Measurements from ENCODE around the gene CAPZA1.

The CAPZA1 gene

DNA sequence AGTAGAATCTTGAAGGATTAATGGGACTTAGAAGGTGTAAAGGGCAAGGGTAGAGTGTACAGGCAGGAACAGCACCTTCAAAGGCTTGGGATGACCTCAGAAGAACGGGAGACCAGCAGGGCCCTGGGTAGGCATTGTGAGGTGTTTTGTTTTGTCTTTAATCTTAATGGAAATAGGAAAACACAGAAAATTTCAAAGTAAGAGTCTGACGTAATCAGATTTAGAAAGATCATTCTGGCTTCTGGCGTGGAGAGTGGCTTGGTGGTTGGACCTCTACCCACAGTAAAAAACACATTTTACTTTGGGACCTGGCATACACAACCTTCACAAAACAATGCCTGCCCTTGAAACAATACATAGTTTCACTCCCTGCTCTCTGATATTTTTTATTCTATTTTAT is 59.0 kb downstream of the CAPZA1 start:
- no peak for DNase-seq

DNA sequence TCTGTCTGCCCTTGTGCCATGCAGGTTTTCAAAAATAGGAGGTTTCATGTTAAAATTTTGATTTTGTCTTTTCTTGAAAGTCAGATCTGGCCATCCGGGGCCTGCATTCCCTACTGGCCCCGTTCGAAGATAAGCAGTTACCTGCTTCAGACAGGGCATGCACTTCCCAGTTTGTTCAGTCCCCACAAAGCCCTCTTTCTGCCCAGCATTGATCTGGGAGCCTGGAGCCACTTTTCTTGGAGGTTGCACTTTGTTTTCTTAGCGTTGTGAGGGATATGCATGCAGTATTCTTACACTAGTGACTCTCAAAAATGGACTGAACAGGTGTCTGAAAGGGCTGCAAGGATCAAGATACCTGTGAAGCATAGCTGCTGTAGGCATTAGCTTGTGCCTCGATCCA is 66.3 kb downstream of the CAPZA1 start:
- DNase-seq: no peak

DNA sequence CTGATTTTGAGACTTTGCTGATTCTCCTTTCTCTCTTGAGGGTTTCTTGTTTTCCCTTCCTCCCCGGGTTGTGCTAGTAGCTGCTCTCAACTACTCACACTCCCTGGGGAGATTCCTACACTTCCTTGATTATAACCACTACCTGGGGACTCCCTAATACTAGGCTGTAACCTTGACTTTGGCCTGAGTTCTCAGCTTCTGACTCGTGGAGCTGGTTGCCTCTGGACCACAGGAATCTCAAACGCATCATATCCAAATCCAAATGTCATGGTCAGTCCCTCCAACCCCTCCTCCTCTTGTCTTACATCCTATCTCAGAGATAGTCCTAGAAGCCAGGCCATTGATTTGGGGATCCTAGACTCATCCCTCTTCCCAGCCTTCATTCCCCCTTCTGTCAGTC is 66.8 kb downstream of the CAPZA1 start:
- DNase-seq: peak; percentile 42

DNA sequence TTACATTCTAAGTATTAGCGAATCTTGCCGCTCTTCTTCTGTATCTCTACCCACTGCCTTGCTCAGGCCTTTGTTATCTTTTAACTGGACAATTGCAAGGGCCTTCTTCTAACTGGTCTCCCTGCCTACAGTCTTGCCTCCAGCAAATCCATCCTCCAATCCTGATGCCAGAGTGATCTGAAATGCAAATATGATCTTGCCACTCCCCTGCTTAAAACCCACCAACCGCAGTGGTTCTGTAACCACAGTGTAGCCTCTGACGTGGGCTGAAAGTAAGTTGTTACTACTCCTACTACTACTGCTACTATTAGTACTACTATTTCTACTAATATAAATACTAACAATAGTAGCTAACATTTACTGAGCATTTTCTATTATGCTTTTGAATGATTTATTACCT is 67.2 kb downstream of the CAPZA1 start:
- no peak for DNase-seq

DNA sequence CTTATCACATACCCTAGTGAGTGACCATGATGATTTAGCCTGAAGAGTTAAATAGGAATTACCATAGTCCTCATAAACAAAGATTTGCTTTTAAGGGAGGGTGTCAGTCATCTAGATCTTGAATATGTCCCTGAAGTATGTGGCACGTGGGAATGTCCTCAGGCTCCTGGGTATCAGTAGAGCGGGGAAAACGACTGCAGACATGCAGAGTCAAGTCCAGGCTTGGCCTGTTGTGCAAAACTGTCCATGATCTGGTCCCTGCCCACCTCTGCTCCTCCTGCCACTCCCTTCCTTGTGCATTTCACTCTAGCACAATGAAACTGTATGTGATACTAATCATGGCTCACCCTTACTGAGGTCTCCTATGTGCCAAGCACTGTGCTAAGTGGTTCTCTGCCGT is 67.7 kb downstream of the CAPZA1 start:
- no peak for DNase-seq

DNA sequence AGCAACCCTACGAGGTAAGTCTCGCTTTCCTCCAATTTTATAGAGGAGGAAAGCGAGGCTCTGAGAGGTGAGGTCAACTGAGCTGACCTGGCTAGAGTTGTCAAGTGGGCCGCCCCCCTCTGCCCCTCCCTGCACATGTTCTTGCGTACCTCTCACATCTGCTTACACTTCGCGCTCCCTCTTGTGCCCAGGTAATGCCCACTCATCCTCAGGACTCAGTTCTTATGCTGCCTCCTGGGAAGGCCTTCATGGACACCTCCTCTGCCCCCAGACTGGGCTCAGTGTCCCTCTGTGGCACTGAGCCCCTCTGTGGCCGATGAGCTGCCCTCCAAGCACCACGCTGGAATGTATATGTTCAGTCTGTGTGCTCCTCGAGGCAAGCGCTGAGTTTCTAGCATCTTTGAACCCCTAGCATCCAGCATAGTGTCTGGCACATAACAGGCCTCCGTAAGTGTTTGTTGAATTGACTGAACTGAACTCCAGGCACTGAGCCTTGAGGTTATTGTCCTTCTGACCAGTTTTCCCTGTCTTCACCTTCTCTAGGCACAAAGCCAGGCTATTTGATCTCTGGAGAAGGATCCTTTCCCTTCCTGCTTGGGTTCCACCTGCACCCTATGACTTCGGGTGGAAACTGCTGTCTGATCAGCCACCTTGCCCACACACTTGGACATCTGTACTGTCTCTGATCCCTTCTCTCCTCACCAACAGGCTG is 68.3 kb downstream of the CAPZA1 start:
- DNase-seq: no peak

DNA sequence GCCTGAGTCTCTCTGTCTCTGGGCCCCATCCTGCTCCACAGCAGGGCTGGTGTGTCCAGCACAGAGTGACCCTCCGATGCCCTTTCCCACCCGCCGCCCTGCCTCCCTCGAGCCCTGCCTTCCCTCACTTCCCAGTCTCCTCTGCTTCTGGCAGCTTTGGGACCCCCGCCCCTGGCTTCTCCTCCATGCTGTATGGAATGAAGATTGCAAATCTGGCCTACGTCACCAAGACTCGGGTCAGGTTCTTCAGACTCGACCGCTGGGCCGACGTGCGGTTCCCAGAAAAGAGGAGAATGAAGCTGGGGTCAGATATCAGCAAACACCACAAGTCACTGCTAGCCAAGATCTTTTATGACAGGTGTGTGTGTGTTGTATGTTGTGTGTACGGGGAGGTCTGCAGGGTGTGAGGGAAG is 69.2 kb downstream of the CAPZA1 start:
- DNase-seq: no peak

DNA sequence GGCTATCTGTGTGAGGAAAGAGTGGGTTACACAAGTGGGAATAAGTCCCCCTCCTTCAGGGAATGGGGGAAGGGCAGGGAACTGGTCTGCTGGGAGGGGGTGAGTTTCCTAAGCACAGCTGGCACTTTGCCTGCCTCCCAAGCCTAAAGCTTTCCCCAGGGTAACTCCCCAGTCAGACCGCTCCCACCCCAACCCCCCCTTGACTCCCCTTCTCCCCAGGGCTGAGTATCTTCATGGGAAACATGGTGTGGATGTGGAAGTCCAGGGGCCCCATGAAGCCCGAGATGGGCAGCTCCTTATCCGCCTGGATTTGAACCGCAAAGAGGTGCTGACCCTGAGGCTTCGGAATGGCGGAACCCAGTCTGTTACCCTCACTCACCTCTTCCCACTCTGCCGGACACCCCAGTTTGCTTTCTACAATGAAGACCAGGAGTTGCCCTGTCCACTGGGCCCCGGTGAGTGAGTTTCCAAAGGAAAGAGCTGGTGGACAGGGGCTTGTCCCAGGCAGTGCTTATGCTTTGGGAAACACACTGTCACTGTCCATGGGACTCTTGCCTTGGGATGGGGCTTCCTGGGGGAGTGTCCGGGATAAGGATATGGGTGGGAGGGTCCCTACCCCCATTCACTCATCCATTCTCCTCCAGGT is 69.7 kb downstream of the CAPZA1 start:
- DNase-seq: no peak

DNA sequence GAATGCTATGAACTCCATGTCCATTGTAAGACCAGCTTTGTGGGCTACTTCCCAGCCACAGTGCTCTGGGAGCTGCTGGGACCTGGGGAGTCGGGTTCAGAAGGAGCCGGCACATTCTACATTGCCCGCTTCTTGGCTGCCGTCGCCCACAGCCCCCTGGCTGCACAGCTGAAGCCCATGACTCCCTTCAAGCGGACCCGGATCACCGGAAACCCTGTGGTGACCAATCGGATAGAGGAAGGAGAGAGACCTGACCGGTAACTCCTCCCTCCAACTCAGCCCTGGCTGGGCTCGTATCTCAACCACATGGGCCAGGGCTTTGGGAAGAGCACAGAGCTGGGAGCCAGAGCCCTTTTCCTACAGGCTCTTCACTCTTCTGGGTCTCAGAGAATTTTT is 70.2 kb downstream of the CAPZA1 start:
- no peak for DNase-seq

DNA sequence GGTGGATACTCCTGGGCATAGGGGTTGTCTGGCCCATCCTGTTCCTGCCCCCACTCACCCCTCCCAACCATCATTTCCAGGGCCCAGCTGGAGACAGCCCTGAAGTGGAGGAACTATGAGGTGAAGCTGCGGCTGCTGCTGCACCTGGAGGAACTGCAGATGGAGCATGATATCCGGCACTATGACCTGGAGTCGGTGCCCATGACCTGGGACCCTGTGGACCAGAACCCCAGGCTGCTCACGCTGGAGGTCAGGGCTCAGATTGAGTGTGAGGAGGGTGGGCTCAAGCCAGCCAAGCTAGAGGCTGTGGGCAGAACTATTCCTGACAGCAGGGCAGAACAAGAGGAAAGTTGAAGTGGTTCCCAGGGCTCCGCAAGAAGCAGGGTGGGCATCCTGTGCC is 73.0 kb downstream of the CAPZA1 start:
- DNase-seq: no peak

DNA sequence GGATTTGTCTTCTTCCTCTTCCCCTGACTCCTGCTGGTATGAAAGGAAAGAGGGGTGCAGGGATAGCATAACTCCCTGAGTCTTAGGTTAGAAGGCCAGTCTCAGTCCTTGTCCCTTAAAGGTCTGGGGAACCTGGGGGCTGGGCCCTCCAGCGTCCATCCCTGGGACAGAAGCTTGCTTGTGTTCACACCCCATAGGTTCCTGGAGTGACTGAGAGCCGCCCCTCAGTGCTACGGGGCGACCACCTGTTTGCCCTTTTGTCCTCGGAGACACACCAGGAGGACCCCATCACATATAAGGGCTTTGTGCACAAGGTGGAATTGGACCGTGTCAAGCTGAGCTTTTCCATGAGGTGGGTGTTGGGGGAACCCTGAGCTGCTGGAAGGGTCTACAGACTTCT is 74.2 kb downstream of the CAPZA1 start:
- no peak for DNase-seq

DNA sequence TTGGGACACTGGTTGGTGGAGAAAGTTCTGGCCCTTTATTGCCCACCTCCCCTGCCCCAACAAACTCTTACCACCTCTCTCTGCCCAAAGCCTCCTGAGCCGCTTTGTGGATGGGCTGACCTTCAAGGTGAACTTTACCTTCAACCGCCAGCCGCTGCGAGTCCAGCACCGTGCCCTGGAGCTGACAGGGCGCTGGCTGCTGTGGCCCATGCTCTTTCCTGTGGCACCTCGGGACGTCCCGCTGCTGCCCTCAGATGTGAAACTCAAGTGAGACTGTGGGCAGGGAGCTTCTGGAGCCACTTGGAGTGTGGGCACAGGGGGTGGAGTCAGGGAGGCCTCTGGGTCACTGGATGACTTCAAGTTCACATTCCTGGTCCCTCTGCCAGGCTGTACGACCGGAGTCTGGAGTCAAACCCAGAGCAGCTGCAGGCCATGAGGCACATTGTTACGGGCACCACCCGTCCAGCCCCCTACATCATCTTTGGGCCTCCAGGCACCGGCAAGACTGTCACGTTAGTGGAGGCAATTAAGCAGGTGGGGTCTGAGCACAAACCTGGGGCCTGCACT is 74.8 kb downstream of the CAPZA1 start:
- no peak for DNase-seq

DNA sequence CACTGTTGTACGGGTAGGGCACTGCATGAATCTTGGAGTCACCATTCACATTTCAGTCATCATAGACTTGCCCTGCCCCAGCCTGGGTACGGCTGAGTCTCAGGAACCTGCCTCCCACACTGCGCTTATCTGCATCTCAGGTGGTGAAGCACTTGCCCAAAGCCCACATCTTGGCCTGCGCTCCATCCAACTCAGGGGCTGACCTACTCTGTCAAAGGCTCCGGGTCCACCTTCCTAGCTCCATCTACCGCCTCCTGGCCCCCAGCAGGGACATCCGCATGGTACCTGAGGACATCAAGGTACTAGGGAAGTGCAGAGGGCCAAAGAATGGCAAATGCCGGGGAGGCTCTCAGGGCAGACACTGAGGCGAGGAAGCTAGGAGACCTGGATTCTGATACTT is 75.6 kb downstream of the CAPZA1 start:
- no peak for DNase-seq

DNA sequence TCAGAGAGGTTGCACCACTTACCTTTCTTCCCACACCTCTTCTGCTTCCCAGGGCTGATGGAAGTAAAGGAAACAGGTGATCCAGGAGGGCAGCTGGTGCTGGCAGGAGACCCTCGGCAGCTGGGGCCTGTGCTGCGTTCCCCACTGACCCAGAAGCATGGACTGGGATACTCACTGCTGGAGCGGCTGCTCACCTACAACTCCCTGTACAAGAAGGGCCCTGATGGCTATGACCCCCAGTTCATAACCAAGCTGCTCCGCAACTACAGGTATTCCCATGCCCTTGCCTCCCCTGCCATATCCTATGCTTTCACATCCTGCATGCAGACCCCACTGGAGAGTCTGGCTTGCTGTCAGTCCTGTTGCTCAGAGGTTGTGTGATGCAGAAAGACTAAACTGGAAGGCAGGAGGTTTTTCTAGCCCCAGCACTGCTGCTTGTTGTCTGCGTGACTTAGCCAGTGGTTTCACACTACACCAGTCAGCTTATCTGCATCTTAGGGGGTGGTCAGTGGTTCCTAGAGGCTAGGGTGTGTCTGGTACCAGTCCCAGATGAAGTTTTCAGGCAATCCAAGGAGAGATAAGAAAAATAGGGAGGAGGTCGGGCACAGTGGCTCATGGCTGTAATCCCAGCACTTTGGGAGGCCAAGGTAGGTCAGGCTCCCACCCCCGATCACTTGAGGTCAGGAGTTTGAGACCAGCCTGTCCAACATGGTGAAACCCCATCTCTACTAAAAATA is 77.1 kb downstream of the CAPZA1 start:
- no peak for DNase-seq

DNA sequence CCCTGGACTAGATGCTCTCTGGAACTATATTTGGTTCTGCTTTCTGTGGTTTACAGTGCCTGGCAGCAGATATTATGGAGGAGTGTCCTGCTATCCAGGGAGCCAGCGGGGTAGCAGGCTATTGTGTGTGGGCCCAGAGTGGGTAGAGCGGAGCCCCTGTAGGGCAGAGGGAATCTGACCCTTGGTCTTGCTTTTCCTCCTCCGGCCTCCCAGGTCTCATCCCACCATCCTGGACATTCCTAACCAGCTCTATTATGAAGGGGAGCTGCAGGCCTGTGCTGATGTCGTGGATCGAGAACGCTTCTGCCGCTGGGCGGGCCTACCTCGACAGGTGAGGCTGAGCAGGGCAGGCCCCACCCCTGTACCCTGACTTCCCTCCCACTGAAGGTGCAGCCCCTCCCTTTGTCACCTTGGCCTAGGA is 78.2 kb downstream of the CAPZA1 start:
- no peak for DNase-seq

DNA sequence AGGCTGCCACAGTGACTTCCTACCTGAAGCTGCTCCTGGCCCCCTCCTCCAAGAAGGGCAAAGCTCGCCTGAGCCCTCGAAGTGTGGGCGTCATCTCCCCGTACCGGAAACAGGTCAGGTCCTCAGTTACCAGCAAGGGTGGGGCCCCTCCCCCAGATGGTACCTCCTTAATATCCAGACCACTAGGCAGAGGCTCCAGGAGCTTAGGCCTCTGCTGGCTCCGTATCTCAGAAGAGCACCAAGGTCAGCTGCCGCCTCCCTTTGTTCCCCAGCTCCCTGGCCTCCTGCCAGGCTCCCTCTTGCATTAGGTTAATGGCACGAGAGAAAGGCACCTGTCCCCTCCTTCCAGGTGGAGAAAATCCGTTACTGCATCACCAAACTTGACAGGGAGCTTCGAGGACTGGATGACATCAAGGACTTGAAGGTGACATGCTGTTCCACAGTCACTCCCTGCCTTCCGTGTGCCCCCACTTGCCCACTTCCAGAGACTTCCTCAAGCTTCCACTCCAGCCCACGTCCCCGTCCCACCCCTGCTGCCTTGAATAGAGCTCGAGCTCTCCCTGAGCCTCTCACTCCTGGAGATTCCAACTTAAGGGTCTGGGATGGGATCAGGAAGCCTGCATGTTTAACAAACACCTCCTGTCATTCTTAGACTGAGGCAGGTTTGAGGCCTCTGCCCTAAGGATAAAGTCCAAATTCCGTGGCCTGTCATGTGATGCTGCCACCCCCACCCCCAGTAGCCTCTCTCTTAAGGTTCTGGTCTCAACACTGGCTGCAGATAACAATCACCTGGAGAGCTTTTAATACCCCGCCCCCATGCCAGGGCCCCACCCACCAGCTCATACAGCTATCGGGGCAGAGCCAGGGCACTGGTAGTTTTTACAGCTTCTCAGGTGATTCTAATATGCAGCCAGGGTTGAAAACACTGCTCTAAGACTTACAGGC is 79.0 kb downstream of the CAPZA1 start:
- no peak for DNase-seq

DNA sequence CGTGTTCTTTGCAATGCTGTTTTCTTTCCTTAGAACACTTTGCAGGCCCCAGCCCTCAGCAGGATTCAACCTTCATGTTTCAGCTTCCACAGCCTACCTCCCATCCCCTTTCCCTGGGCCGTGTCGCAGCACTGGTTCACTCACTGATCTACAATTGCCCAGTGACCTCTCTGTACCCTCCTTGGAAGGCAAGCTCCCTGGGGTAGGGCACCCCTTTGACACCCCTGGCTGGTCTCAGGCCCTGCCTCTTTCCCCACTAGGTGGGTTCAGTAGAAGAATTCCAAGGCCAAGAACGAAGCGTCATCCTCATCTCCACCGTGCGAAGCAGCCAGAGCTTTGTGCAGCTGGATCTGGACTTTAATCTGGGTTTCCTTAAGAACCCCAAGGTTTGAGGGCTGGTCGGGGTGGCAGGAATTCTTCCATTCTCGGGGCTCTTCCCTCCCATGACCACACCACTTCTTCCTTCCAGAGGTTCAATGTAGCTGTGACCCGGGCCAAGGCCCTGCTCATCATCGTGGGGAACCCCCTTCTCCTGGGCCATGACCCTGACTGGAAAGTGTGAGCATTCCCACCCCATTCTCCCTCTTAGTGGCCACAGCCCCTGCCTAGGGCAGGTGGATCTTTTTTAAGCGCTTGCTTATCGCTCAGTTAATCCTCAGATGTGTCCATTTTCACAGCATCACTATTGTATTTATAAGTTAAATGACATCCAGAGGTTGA is 80.0 kb downstream of the CAPZA1 start:
- no peak for DNase-seq

DNA sequence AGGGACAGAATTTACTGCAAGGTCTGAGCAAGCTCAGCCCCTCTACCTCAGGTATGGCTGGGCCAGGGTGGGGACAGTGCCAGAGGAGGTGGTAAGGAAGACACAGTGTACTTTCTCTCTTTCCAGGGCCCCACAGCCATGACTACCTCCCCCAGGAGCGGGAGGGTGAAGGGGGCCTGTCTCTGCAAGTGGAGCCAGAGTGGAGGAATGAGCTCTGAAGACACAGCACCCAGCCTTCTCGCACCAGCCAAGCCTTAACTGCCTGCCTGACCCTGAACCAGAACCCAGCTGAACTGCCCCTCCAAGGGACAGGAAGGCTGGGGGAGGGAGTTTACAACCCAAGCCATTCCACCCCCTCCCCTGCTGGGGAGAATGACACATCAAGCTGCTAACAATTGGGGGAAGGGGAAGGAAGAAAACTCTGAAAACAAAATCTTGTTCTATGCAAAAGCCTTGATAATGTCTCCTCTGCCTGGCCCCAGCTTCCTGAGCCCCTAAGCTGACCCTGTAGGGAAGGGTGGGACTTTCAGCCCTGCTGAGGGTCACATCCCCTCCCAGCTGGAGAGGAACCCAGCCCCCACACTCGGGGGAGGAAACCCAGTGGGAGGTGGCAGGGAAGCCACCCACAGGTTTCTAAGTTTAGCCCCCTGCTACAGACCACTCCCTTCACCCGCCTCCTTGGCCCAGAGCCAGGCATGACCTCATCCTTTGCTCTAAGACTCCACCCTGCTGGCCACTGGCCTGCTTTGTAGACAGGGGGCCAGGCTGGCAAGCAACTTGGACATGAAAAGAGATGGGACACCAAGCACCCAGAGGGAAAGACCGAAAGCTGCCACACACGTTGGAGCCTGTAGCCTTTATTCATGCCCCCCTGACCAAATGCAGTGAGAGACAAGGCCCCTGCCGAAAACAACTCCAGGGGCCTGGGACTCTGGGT is 80.9 kb downstream of the CAPZA1 start:
- peak; percentile 99 for DNase-seq

DNA sequence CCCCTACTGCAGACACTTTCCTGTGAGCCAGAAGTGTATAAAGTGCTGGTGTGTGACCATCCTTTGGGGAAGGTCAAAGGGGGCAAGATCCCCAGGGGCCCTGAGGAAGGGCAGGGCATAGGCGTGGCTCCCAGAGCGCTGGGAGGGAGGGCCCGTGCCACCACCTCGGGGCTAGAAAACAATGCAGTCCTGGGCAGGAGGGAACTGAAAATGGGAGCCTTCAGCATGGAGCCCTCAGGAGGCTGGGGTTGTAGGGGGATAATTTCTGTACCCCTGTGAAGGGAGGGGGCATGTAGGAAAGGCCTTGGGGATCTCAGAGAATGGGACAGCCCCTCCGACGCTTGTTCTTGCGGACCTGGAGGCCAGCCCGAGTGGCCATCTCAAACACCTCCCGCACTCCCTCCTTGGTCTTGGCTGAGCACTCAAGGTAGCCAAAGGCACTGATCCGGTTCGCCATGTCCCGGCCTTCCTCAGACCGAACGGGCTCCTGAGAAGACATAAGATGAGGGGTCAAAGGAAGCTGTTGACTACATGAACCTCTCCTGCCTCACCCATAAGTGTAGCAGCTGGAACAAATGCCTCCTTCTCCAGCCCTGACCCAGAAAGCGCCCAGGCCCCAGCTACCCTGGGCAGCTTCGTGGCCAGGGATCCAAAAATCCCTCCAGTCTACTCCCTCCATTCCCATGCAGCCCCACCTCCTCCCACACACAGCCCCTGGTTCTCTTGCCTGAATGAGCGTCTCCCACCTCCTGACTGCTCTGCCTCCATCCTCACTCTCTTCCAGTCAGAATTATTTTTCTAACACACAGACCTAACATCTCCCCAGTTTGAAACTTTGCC is 81.8 kb downstream of the CAPZA1 start:
- no peak for DNase-seq

DNA sequence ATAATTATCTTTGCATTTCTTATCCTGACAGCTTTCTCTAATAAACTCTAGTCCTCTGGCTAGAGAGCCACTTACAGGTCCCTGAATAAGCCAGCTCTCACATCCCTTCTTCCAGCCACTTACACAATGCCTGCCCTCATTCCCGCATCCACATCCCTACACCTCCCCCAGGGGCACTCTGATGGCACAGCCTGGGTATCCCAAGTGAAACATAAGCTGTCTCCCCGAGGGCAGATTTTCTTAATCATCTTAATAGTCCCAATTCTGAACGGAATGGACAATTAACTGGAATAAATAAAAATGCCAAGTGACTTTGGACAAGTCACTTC is 82.4 kb downstream of the CAPZA1 start:
- DNase-seq: no peak
